ENCODE data around the gene THAP10.

DNA sequence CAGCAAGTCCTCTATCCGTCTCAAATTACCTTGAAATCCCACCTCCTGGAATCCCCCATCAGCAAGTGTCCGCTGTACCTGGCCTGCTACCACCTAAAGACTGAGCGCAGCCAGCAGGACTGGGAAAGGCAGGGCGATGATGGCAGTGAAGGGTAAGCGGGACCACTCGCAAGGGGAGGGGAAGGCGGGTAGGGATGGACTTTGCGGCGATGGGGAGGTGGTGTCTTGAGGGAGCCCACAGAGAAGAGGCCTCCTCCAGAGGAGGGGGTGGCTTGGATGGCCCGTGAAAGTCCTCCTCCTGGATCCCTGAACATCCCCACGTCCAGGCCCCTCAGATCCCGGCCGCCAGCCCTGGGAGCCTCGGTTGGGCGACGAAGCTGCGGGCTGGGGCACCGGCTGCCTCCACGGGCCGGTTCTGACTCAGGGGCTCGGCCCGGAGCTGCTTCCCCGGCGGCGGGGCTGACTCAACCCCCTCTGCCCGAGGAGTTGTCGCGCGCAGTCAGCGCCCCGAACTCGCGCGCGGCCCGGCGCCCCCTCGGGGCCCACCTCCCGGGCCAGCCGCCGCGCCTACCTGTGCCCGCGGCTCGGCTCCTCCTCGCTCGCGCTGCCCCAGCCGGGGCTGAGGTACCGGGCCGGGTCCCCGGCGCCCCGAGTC, 38.8 kb downstream of the THAP10 start:
- TF ChIP-seq, protein P1, sequence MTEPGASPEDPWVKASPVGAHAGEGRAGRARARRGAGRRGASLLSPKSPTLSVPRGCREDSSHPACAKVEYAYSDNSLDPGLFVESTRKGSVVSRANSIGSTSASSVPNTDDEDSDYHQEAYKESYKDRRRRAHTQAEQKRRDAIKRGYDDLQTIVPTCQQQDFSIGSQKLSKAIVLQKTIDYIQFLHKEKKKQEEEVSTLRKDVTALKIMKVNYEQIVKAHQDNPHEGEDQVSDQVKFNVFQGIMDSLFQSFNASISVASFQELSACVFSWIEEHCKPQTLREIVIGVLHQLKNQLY (CRISPR knock-in tag; IDR thresholded peaks at IDR 0.05), result no peak
- TF ChIP-seq, protein P2, sequence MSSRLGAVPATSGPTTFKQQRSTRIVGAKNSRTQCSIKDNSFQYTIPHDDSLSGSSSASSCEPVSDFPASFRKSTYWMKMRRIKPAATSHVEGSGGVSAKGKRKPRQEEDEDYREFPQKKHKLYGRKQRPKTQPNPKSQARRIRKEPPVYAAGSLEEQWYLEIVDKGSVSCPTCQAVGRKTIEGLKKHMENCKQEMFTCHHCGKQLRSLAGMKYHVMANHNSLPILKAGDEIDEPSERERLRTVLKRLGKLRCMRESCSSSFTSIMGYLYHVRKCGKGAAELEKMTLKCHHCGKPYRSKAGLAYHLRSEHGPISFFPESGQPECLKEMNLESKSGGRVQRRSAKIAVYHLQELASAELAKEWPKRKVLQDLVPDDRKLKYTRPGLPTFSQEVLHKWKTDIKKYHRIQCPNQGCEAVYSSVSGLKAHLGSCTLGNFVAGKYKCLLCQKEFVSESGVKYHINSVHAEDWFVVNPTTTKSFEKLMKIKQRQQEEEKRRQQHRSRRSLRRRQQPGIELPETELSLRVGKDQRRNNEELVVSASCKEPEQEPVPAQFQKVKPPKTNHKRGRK (CRISPR knock-in tag; IDR thresholded peaks at IDR 0.05; ENCODE audit: borderline replicate concordance), result no peak
- TF ChIP-seq, protein P3, sequence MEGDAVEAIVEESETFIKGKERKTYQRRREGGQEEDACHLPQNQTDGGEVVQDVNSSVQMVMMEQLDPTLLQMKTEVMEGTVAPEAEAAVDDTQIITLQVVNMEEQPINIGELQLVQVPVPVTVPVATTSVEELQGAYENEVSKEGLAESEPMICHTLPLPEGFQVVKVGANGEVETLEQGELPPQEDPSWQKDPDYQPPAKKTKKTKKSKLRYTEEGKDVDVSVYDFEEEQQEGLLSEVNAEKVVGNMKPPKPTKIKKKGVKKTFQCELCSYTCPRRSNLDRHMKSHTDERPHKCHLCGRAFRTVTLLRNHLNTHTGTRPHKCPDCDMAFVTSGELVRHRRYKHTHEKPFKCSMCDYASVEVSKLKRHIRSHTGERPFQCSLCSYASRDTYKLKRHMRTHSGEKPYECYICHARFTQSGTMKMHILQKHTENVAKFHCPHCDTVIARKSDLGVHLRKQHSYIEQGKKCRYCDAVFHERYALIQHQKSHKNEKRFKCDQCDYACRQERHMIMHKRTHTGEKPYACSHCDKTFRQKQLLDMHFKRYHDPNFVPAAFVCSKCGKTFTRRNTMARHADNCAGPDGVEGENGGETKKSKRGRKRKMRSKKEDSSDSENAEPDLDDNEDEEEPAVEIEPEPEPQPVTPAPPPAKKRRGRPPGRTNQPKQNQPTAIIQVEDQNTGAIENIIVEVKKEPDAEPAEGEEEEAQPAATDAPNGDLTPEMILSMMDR (IDR thresholded peaks at IDR 0.05), result no peak
- TF ChIP-seq TEAD4 (CRISPR knock-in tag; IDR thresholded peaks at IDR 0.05) (no peak), RELA (CRISPR knock-in tag; IDR thresholded peaks at IDR 0.05; ENCODE audit: borderline replicate concordance) (no peak), TCF7 (CRISPR knock-in tag; IDR thresholded peaks at IDR 0.05; ENCODE audit: low read depth) (no peak)

Data from WTC11 (cell line).